HG03442 (cell line): Measurements from ENCODE around the gene RBM46.
A peak's percentile ranks its signal among the peaks of the same experiment; 100 is the strongest.

ENCODE experiments used
- ATAC-seq: cut with Tn5 transposase; IDR thresholded peaks from one replicate; pipeline ENCODE4 v1.9.1; 2021; ENCODE audit warnings: mild to moderate bottlenecking, moderate library complexity; ENCODE audit not compliant: unreplicated experiment

The RBM46 gene

GRCh38 chr4:154781126-154781982 is at the start of gene RBM46:
RBM46 (plus strand) TSS chr4:154781272; CDS start chr4:154796753, 15,481 bp downstream.
- ATAC-seq: no peak

GRCh38 chr4:154731756-154732155 is 49.3 kb upstream of the RBM46 start:
- no peak for ATAC-seq

GRCh38 chr4:154732669-154733068 is 48.4 kb upstream of the RBM46 start:
- no peak for ATAC-seq

- ATAC-seq: no peak
Observed at GRCh38 chr4:154736770-154737169, 44.3 kb upstream of the RBM46 start.

GRCh38 chr4:154738426-154738825 is 42.6 kb upstream of the RBM46 start:
- no peak for ATAC-seq

GRCh38 chr4:154739111-154739510 is 42.0 kb upstream of the RBM46 start:
- ATAC-seq: no peak

GRCh38 chr4:154740462-154740861 is 40.6 kb upstream of the RBM46 start:
- no peak for ATAC-seq

- no peak for ATAC-seq
Observed at GRCh38 chr4:154741131-154741665, 39.9 kb upstream of the RBM46 start.

GRCh38 chr4:154741922-154742850 is 38.9 kb upstream of the RBM46 start:
- no peak for ATAC-seq

- ATAC-seq: peak; percentile 74
Observed at GRCh38 chr4:154743683-154744340, 37.3 kb upstream of the RBM46 start, which contains the start of gene LRAT. LRAT (plus strand) TSS chr4:154744000; CDS start chr4:154744327, 327 bp downstream.

GRCh38 chr4:154744341-154744926 is 36.6 kb upstream of the RBM46 start:
- ATAC-seq: no peak

GRCh38 chr4:154757713-154758112 is 23.4 kb upstream of the RBM46 start:
- no peak for ATAC-seq

- no peak for ATAC-seq
Observed at GRCh38 chr4:154760895-154761294, 20.2 kb upstream of the RBM46 start.

GRCh38 chr4:154778264-154778663 is 2.8 kb upstream of the RBM46 start:
- no peak for ATAC-seq

GRCh38 chr4:154779362-154779947 is 1.6 kb upstream of the RBM46 start:
- no peak for ATAC-seq

- no peak for ATAC-seq
Observed at GRCh38 chr4:154781983-154782293, 866 bp downstream of the RBM46 start.

- ATAC-seq: peak; percentile 85
Observed at GRCh38 chr4:154807042-154807630, 26.1 kb downstream of the RBM46 start.

- ATAC-seq: no peak
Observed at GRCh38 chr4:154818230-154818629, 37.2 kb downstream of the RBM46 start.

- ATAC-seq: no peak
Observed at GRCh38 chr4:154822775-154823174, 41.7 kb downstream of the RBM46 start.

- ATAC-seq: no peak
Observed at GRCh38 chr4:154836030-154836429, 55.0 kb downstream of the RBM46 start.
